Stomach (tissue), 9 donors: Measurements from ENCODE around the gene F10. TPM values are rescaled to one million over a fixed set of nuclear protein-coding genes. Genes with fewer than 3 reads are reported as not detected.
A peak's percentile ranks its signal among the peaks of the same experiment; 100 is the strongest.

ENCODE experiments used
- DNase-seq, 2 donors: peaks; one replicate each; pipeline versions ENCODE4 v3.0.0 to v3.0.0-alpha.2; 2013 to 2019
- H3K27ac ChIP-seq, 5 donors: fragments of 200-600 bp in 4 of 5; sonication (generic) in 4 of 5; one replicate each; pipeline ENCODE4 v1.5.1; 2013 to 2019; ENCODE audit warnings: mild to moderate bottlenecking in 1 of 5, moderate library complexity in 1 of 5
- H3K27me3 ChIP-seq, 3 donors: fragments of 200-600 bp; sonication (generic); one replicate each; pipeline ENCODE4 v1.5.1; 2017 to 2019; ENCODE audit warnings: mixed run types in 1 of 3
- H3K36me3 ChIP-seq, 4 donors: fragments of 200-600 bp; sonication (generic); 1 replicate in 3 of 4; 2 replicates in 1 of 4; pipeline ENCODE4 v1.5.1; 2016 to 2019
- H3K4me1 ChIP-seq, 4 donors: fragments of 200-600 bp; sonication (generic); one replicate each; pipeline ENCODE4 v1.5.1; 2016 to 2019
- H3K4me3 ChIP-seq, 4 donors: fragments of 200-600 bp; sonication (generic) in 3 of 4; one replicate each; pipeline ENCODE4 v1.5.1; 2016 to 2019; ENCODE audit warnings: mild to moderate bottlenecking in 1 of 4
- H3K9me3 ChIP-seq, 4 donors: fragments of 200-600 bp; sonication (generic); one replicate each; pipeline ENCODE4 v1.5.1; 2016 to 2019
- CTCF ChIP-seq, 7 experiments: fragments of 450-650 bp in 4 of 7; fragments of 200-600 bp in 3 of 7; sonication (generic) in 3 of 7; IDR thresholded peaks; one replicate each; pipeline ENCODE4 v1.5.1; 2016 to 2019; ENCODE audit warnings: antibody characterized with exemption in 7 of 7, control low read depth in 2 of 7, mild to moderate bottlenecking in 1 of 7
- EP300 ChIP-seq: sonication (generic); formaldehyde crosslinking; IDR thresholded peaks from one replicate; pipeline ENCODE4 v1.6.1; 2017; ENCODE audit warnings: antibody characterized with exemption
- POLR2A ChIP-seq, 4 donors: fragments of 450-650 bp; IDR thresholded peaks; one replicate each; pipeline ENCODE4 v1.6.1; 2016; ENCODE audit warnings: antibody characterized with exemption in 4 of 4, control low read depth in 2 of 4, mild to moderate bottlenecking in 1 of 4, moderate library complexity in 1 of 4
- POLR2AphosphoS5 ChIP-seq, 3 donors: sonication (generic); formaldehyde crosslinking; IDR thresholded peaks; one replicate each; pipeline ENCODE4 v1.6.1; 2016; ENCODE audit warnings: antibody characterized with exemption in 3 of 3
- WGBS, 5 donors: extraction: QIAGEN DNeasy Blood & Tissue Kit in 3 of 5; methylation state at CpG; one replicate each; pipeline versions ENCODE4 v1.1.5 to v1.1.7; 2013 to 2018; 5-methylcytosine and 5-hydroxymethylcytosine counted together
- intact Hi-C: fragments of 100-400 bp; cut with DNase I; formaldehyde crosslinking; loops from one replicate; pipeline ENCODE4 v1.15.1; 2023; ENCODE audit warnings: low total_unique reads
- polyA plus RNA-seq, 3 donors: library from polyadenylated mRNA; stranded (reverse); fragments of 200-250 nt; gene quantifications; one replicate each; pipeline ENCODE4 v1.2.3, GENCODE V29; 2013
- total RNA-seq, 5 donors: library from RNA; depleted of rRNA; stranded (reverse); fragments of >200 nt; gene quantifications; one replicate each; pipeline versions ENCODE4 v1.1.0 to v1.2.3, GENCODE V29; 2014 to 2016
- donor health status: healthy with polysubstance abuse.
- donor health status: Bipolar disorder and iron deficiency.
- donor health status: healthy.

The F10 gene
- total and polyA plus RNA-seq, 8 donors = 0.45 to 14.9 (median 3.3) TPM; not detected in 2

- Histone ChIP-seq H3K27me3 (no peaks in the 10 kb centered on the region), H3K4me1 (no peaks in the 10 kb centered on the region), H3K9me3 (no peaks in the 10 kb centered on the region), H3K36me3 (peaks cover 16 to 96% (median 79%) of the 10 kb centered on the region in 4 donors), H3K27ac (peak overlapping the region in 3 of 5 donors; percentile 5 to 47 (median 7)), H3K4me3 (no peak overlapping the region)
- TF ChIP-seq CTCF (IDR thresholded peaks at IDR 0.05) (no peak), POLR2A (IDR thresholded peaks at IDR 0.05) (no peak)
- DNase-seq = no peak
- WGBS, 5 donors = 88 to 95% (median 92%) methylated on average over 23 of the region's 23 CpGs
- intact Hi-C loops = no loop called here
Observed at GRCh38 chr13:113187883-113188665, 65.5 kb downstream of the F10 start.

- peaks cover 0 to 5% (median 2%) of the 10 kb centered on the region in 4 donors for H3K4me1 ChIP-seq
- 79 to 93% (median 87%) methylated on average over 4 of the region's 4 CpGs for WGBS, 5 donors
- no peak for DNase-seq
- no peak overlapping the region for H3K4me3 ChIP-seq
- H3K27me3 ChIP-seq = no peaks in the 10 kb centered on the region
- no peaks in the 10 kb centered on the region for H3K9me3 ChIP-seq
- H3K27ac ChIP-seq = no peak overlapping the region
- intact Hi-C loops = no loop called here
- no peak for TF ChIP-seq CTCF (IDR thresholded peaks at IDR 0.05)
- no peak for TF ChIP-seq POLR2AphosphoS5 (IDR thresholded peaks at IDR 0.05)
- TF ChIP-seq POLR2A (IDR thresholded peaks at IDR 0.05) = no peak
- no peak for TF ChIP-seq EP300
- H3K36me3 ChIP-seq = peaks cover 21 to 96% (median 79%) of the 10 kb centered on the region in 4 donors
Observed at GRCh38 chr13:113190181-113190580, 67.6 kb downstream of the F10 start.

GRCh38 chr13:113192279-113192678 lies 69.7 kb downstream of the F10 start:
- no peak overlapping the region for H3K4me3 ChIP-seq
- H3K36me3 ChIP-seq = peaks cover 36 to 97% (median 95%) of the 10 kb centered on the region in 4 donors
- no peaks in the 10 kb centered on the region for H3K9me3 ChIP-seq
- 75 to 83% (median 81%) methylated on average over 4 of the region's 4 CpGs for WGBS, 5 donors
- H3K27me3 ChIP-seq = no peaks in the 10 kb centered on the region
- TF ChIP-seq CTCF (IDR thresholded peaks at IDR 0.05) = no peak
- peaks cover 0 to 10% (median 4%) of the 10 kb centered on the region in 4 donors for H3K4me1 ChIP-seq
- H3K27ac ChIP-seq = no peak overlapping the region
- intact Hi-C loops = no loop called here
- DNase-seq = no peak

- Histone ChIP-seq H3K4me1 (peaks cover 0 to 17% (median 4%) of the 10 kb centered on the region in 4 donors), H3K36me3 (peaks cover 39 to 100% (median 99%) of the 10 kb centered on the region in 4 donors), H3K27ac (no peak overlapping the region), H3K27me3 (no peaks in the 10 kb centered on the region), H3K4me3 (no peak overlapping the region), H3K9me3 (no peaks in the 10 kb centered on the region)
- TF ChIP-seq EP300 (no peak), POLR2A (IDR thresholded peaks at IDR 0.05) (no peak), POLR2AphosphoS5 (IDR thresholded peaks at IDR 0.05) (no peak), CTCF (IDR thresholded peaks at IDR 0.05) (no peak)
- DNase-seq = no peak
- 91 to 99% (median 97%) methylated on average over 2 of the region's 2 CpGs for WGBS, 5 donors
- intact Hi-C loops = no loop called here
Observed at GRCh38 chr13:113192902-113193301, 70.3 kb downstream of the F10 start.
